Peyer's patch (tissue), 4 donors: Measurements from ENCODE around the gene CCDC149. TPM values are rescaled to one million over a fixed set of nuclear protein-coding genes. Genes with fewer than 3 reads are reported as not detected.

Experiments used
- DNase-seq, 3 donors: peaks; one replicate each; pipeline ENCODE4 v3.0.0-alpha.2; 2017 to 2019
- H3K27ac ChIP-seq, 4 donors: fragments of 200-600 bp; sonication (generic); one replicate each; pipeline ENCODE4 v1.5.1; 2016 to 2019
- H3K27me3 ChIP-seq, 2 donors: fragments of 200-600 bp; sonication (generic); one replicate each; pipeline ENCODE4 v1.5.1; 2019
- H3K36me3 ChIP-seq, 3 donors: fragments of 200-600 bp; sonication (generic); one replicate each; pipeline ENCODE4 v1.5.1; 2016 to 2019
- H3K4me1 ChIP-seq, 4 donors: fragments of 200-600 bp; sonication (generic); one replicate each; pipeline ENCODE4 v1.5.1; 2016 to 2019
- H3K4me3 ChIP-seq, 4 donors: fragments of 200-600 bp; sonication (generic); 1 replicate in 3 of 4; 2 replicates in 1 of 4; pipeline ENCODE4 v1.5.1; 2016 to 2019; ENCODE audit warnings: mild to moderate bottlenecking in 1 of 4
- H3K9me3 ChIP-seq, 4 donors: fragments of 200-600 bp; sonication (generic); one replicate each; pipeline ENCODE4 v1.5.1; 2016 to 2019; ENCODE audit warnings: mild to moderate bottlenecking in 1 of 4
- POLR2A ChIP-seq, 2 donors: fragments of 450-650 bp; IDR thresholded peaks; one replicate each; pipeline ENCODE4 v1.5.1; 2017; ENCODE audit warnings: antibody characterized with exemption in 2 of 2, mild to moderate bottlenecking in 2 of 2, moderate library complexity in 2 of 2
- total RNA-seq, 4 donors: library from RNA; depleted of rRNA; stranded (reverse); fragments of >200 nt; gene quantifications; one replicate each; pipeline ENCODE4 v1.1.0, GENCODE V29; 2016
- TF ChIP-seq, protein P1 (sequence below), 6 experiments: fragments of 450-650 bp in 4 of 6; fragments of 200-600 bp in 2 of 6; sonication (generic) in 1 of 6; IDR thresholded peaks; one replicate each; pipeline ENCODE4 v1.5.1; 2017 to 2019; ENCODE audit warnings: antibody characterized with exemption in 6 of 6, mild to moderate bottlenecking in 3 of 6, moderate library complexity in 1 of 6

The CCDC149 gene
- total RNA-seq, 4 donors from 2014 or later: 4.2 to 32.2 (median 6.4) TPM

- DNase-seq: no peak
- no peak overlapping the region for H3K27ac ChIP-seq
- TF ChIP-seq POLR2A (IDR thresholded peaks at IDR 0.05): no peak
- TF ChIP-seq, protein P1, sequence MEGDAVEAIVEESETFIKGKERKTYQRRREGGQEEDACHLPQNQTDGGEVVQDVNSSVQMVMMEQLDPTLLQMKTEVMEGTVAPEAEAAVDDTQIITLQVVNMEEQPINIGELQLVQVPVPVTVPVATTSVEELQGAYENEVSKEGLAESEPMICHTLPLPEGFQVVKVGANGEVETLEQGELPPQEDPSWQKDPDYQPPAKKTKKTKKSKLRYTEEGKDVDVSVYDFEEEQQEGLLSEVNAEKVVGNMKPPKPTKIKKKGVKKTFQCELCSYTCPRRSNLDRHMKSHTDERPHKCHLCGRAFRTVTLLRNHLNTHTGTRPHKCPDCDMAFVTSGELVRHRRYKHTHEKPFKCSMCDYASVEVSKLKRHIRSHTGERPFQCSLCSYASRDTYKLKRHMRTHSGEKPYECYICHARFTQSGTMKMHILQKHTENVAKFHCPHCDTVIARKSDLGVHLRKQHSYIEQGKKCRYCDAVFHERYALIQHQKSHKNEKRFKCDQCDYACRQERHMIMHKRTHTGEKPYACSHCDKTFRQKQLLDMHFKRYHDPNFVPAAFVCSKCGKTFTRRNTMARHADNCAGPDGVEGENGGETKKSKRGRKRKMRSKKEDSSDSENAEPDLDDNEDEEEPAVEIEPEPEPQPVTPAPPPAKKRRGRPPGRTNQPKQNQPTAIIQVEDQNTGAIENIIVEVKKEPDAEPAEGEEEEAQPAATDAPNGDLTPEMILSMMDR (IDR thresholded peaks at IDR 0.05): no peak
- no peaks in the 10 kb centered on the region for H3K4me1 ChIP-seq
- H3K4me3 ChIP-seq: no peak overlapping the region
- no peaks in the 10 kb centered on the region for H3K36me3 ChIP-seq
- no peaks in the 10 kb centered on the region for H3K9me3 ChIP-seq
- no peaks in the 10 kb centered on the region for H3K27me3 ChIP-seq
These were observed 41.6 kb downstream of the CCDC149 start for GRCh38 chr4:24871210-24871609.

DNA sequence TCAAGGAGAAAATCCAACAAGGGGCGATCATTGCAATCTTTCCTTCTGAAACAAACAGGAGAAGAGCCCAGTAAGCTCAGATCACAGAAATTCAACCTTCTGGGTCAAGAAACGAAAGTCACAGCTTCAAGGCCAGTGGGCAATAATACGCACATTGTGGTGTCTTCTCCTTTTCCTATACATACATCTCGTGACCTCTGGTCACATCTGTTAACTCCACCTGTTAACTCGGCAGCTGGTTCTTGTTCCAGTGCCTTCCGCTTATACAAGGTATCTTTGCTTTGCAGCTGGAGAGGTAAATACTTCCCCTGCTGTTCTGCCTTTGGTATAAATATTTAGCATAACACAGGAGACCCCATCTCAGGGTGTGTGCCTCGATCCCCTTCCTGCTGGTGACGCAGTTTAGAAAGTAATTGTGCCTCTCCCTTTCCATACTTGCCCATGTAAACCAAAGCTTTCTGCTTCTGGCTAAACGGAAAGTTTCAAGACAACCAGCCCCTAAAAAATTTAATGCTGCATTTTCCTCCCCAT lies 45.0 kb downstream of the CCDC149 start:
- TF ChIP-seq, protein P1 (IDR thresholded peaks at IDR 0.05): no peak
- no peak for TF ChIP-seq POLR2A (IDR thresholded peaks at IDR 0.05)
- Histone ChIP-seq H3K9me3 (peaks cover 0 to 16% (median 0%) of the 10 kb centered on the region in 4 donors), H3K27ac (no peak overlapping the region), H3K4me3 (no peak overlapping the region), H3K4me1 (no peaks in the 10 kb centered on the region), H3K27me3 (no peaks in the 10 kb centered on the region), H3K36me3 (no peaks in the 10 kb centered on the region)
- no peak for DNase-seq

- Histone ChIP-seq H3K27ac (no peak overlapping the region), H3K4me1 (no peaks in the 10 kb centered on the region), H3K36me3 (no peaks in the 10 kb centered on the region), H3K27me3 (no peaks in the 10 kb centered on the region), H3K4me3 (no peak overlapping the region), H3K9me3 (peaks cover 0 to 16% (median 0%) of the 10 kb centered on the region in 4 donors)
- TF ChIP-seq POLR2A (IDR thresholded peaks at IDR 0.05): no peak
- DNase-seq: no peak
These were observed 45.6 kb downstream of the CCDC149 start for GRCh38 chr4:24867251-24867650.

GRCh38 chr4:24865401-24865800 lies 47.4 kb downstream of the CCDC149 start:
- H3K36me3 ChIP-seq: no peaks in the 10 kb centered on the region

GRCh38 chr4:24863799-24864198 lies 49.0 kb downstream of the CCDC149 start:
- H3K36me3 ChIP-seq: no peaks in the 10 kb centered on the region
- DNase-seq: no peak

More at GRCh38 chr4:24865401-24865800, 47.4 kb downstream of the CCDC149 start:
- peaks cover 0 to 16% (median 0%) of the 10 kb centered on the region in 4 donors for H3K9me3 ChIP-seq
- TF ChIP-seq, protein P1 (IDR thresholded peaks at IDR 0.05): no peak
- TF ChIP-seq POLR2A (IDR thresholded peaks at IDR 0.05): no peak
- no peaks in the 10 kb centered on the region for H3K27me3 ChIP-seq
- no peaks in the 10 kb centered on the region for H3K4me1 ChIP-seq
- DNase-seq: no peak
- no peak overlapping the region for H3K27ac ChIP-seq
- H3K4me3 ChIP-seq: no peak overlapping the region

GRCh38 chr4:24862073-24862751 lies 50.6 kb downstream of the CCDC149 start:
- H3K4me1 ChIP-seq: peaks cover 0 to 10% (median 0%) of the 10 kb centered on the region in 4 donors
- TF ChIP-seq, protein P1 (IDR thresholded peaks at IDR 0.05): no peak
- TF ChIP-seq POLR2A (IDR thresholded peaks at IDR 0.05): no peak
- H3K4me3 ChIP-seq: no peak overlapping the region
- H3K27me3 ChIP-seq: no peaks in the 10 kb centered on the region
- peaks cover 0 to 16% (median 0%) of the 10 kb centered on the region in 4 donors for H3K9me3 ChIP-seq
- no peak overlapping the region for H3K27ac ChIP-seq
- H3K36me3 ChIP-seq: no peaks in the 10 kb centered on the region
- DNase-seq: no peak

More at GRCh38 chr4:24863799-24864198, 49.0 kb downstream of the CCDC149 start:
- Histone ChIP-seq H3K27ac (no peak overlapping the region), H3K4me3 (no peak overlapping the region), H3K4me1 (no peaks in the 10 kb centered on the region), H3K27me3 (no peaks in the 10 kb centered on the region), H3K9me3 (peaks cover 0 to 16% (median 0%) of the 10 kb centered on the region in 4 donors)
- TF ChIP-seq, protein P1 (IDR thresholded peaks at IDR 0.05): no peak
- TF ChIP-seq POLR2A (IDR thresholded peaks at IDR 0.05): no peak
